ENCODE results near the gene GMDS.

The GMDS gene

GRCh38 chr6:2235777-2236495 is 9.5 kb downstream of the GMDS start:
- no peaks in the 10 kb centered on the region for H3K27me3 ChIP-seq (ENCODE audit: control insufficient read depth in 1 of 2, insufficient read depth in 2 of 2, low read length in 2 of 2)
- H3K4me3 ChIP-seq (ENCODE audit: low read depth in 1 of 2, low read length in 2 of 2): no peak overlapping the region
- no peak overlapping the region for H3K9ac ChIP-seq (ENCODE audit: low read length)
- no peak overlapping the region for H3K27ac ChIP-seq (ENCODE audit: low read depth, low read length)
- H3K4me1 ChIP-seq (ENCODE audit: insufficient read depth, low read length): no peaks in the 10 kb centered on the region
- H3K36me3 ChIP-seq (ENCODE audit: insufficient read depth, low read length): no peaks in the 10 kb centered on the region
- no peaks in the 10 kb centered on the region for H3K9me3 ChIP-seq (ENCODE audit: low read length)

- no peaks in the 10 kb centered on the region for H3K27me3 ChIP-seq (ENCODE audit: control insufficient read depth in 1 of 2, insufficient read depth in 2 of 2, low read length in 2 of 2)
- no peak overlapping the region for H3K4me3 ChIP-seq (ENCODE audit: low read depth in 1 of 2, low read length in 2 of 2)
- H3K36me3 ChIP-seq (ENCODE audit: insufficient read depth, low read length): no peaks in the 10 kb centered on the region
- no peaks in the 10 kb centered on the region for H3K9me3 ChIP-seq (ENCODE audit: low read length)
- no peak overlapping the region for H3K27ac ChIP-seq (ENCODE audit: low read depth, low read length)
- no peaks in the 10 kb centered on the region for H3K4me1 ChIP-seq (ENCODE audit: insufficient read depth, low read length)
- H3K9ac ChIP-seq (ENCODE audit: low read length): no peak overlapping the region
Measured at GRCh38 chr6:2232445-2232844, 13.0 kb downstream of the GMDS start.

- Histone ChIP-seq H3K27me3 (ENCODE audit: control insufficient read depth in 1 of 2, insufficient read depth in 2 of 2, low read length in 2 of 2) (no peaks in the 10 kb centered on the region), H3K4me3 (ENCODE audit: low read depth in 1 of 2, low read length in 2 of 2) (no peak overlapping the region), H3K9me3 (ENCODE audit: low read length) (no peaks in the 10 kb centered on the region), H3K4me1 (ENCODE audit: insufficient read depth, low read length) (no peaks in the 10 kb centered on the region), H3K27ac (ENCODE audit: low read depth, low read length) (no peak overlapping the region), H3K36me3 (ENCODE audit: insufficient read depth, low read length) (no peaks in the 10 kb centered on the region), H3K9ac (ENCODE audit: low read length) (no peak overlapping the region)
Measured at GRCh38 chr6:2231438-2231837, 14.0 kb downstream of the GMDS start.

GRCh38 chr6:2230659-2231277 is 14.6 kb downstream of the GMDS start:
- H3K27me3 ChIP-seq (ENCODE audit: control insufficient read depth in 1 of 2, insufficient read depth in 2 of 2, low read length in 2 of 2): no peaks in the 10 kb centered on the region
- H3K36me3 ChIP-seq (ENCODE audit: insufficient read depth, low read length): no peaks in the 10 kb centered on the region
- H3K4me1 ChIP-seq (ENCODE audit: insufficient read depth, low read length): no peaks in the 10 kb centered on the region
- H3K9ac ChIP-seq (ENCODE audit: low read length): no peak overlapping the region
- no peaks in the 10 kb centered on the region for H3K9me3 ChIP-seq (ENCODE audit: low read length)
- no peak overlapping the region for H3K27ac ChIP-seq (ENCODE audit: low read depth, low read length)
- no peak overlapping the region for H3K4me3 ChIP-seq (ENCODE audit: low read depth in 1 of 2, low read length in 2 of 2)

- Histone ChIP-seq H3K27me3 (ENCODE audit: control insufficient read depth in 1 of 2, insufficient read depth in 2 of 2, low read length in 2 of 2) (no peaks in the 10 kb centered on the region), H3K27ac (ENCODE audit: low read depth, low read length) (no peak overlapping the region), H3K4me3 (ENCODE audit: low read depth in 1 of 2, low read length in 2 of 2) (no peak overlapping the region), H3K9ac (ENCODE audit: low read length) (no peak overlapping the region), H3K4me1 (ENCODE audit: insufficient read depth, low read length) (no peaks in the 10 kb centered on the region), H3K36me3 (ENCODE audit: insufficient read depth, low read length) (no peaks in the 10 kb centered on the region), H3K9me3 (ENCODE audit: low read length) (no peaks in the 10 kb centered on the region)
Measured at GRCh38 chr6:2229742-2230141, 15.7 kb downstream of the GMDS start.

- H3K9ac ChIP-seq (ENCODE audit: low read length): no peak overlapping the region
- no peak overlapping the region for H3K27ac ChIP-seq (ENCODE audit: low read depth, low read length)
- H3K9me3 ChIP-seq (ENCODE audit: low read length): no peaks in the 10 kb centered on the region
- no peak overlapping the region for H3K4me3 ChIP-seq (ENCODE audit: low read depth in 1 of 2, low read length in 2 of 2)
- no peaks in the 10 kb centered on the region for H3K36me3 ChIP-seq (ENCODE audit: insufficient read depth, low read length)
- no peaks in the 10 kb centered on the region for H3K4me1 ChIP-seq (ENCODE audit: insufficient read depth, low read length)
- H3K27me3 ChIP-seq (ENCODE audit: control insufficient read depth in 1 of 2, insufficient read depth in 2 of 2, low read length in 2 of 2): no peaks in the 10 kb centered on the region
Measured at GRCh38 chr6:2229039-2229438, 16.4 kb downstream of the GMDS start.

- no peaks in the 10 kb centered on the region for H3K9me3 ChIP-seq (ENCODE audit: low read length)
- no peaks in the 10 kb centered on the region for H3K27me3 ChIP-seq (ENCODE audit: control insufficient read depth in 1 of 2, insufficient read depth in 2 of 2, low read length in 2 of 2)
- no peak overlapping the region for H3K9ac ChIP-seq (ENCODE audit: low read length)
- no peaks in the 10 kb centered on the region for H3K4me1 ChIP-seq (ENCODE audit: insufficient read depth, low read length)
- H3K36me3 ChIP-seq (ENCODE audit: insufficient read depth, low read length): no peaks in the 10 kb centered on the region
- H3K4me3 ChIP-seq (ENCODE audit: low read depth in 1 of 2, low read length in 2 of 2): no peak overlapping the region
- H3K27ac ChIP-seq (ENCODE audit: low read depth, low read length): no peak overlapping the region
Measured at GRCh38 chr6:2228392-2228791, 17.0 kb downstream of the GMDS start.

- Histone ChIP-seq H3K4me3 (ENCODE audit: low read depth in 1 of 2, low read length in 2 of 2) (no peak overlapping the region), H3K4me1 (ENCODE audit: insufficient read depth, low read length) (no peaks in the 10 kb centered on the region), H3K36me3 (ENCODE audit: insufficient read depth, low read length) (no peaks in the 10 kb centered on the region), H3K9me3 (ENCODE audit: low read length) (no peaks in the 10 kb centered on the region), H3K9ac (ENCODE audit: low read length) (no peak overlapping the region), H3K27ac (ENCODE audit: low read depth, low read length) (no peak overlapping the region), H3K27me3 (ENCODE audit: control insufficient read depth in 1 of 2, insufficient read depth in 2 of 2, low read length in 2 of 2) (no peaks in the 10 kb centered on the region)
Measured at GRCh38 chr6:2226775-2227174, 18.6 kb downstream of the GMDS start.

- Histone ChIP-seq H3K27ac (ENCODE audit: low read depth, low read length) (no peak overlapping the region), H3K4me1 (ENCODE audit: insufficient read depth, low read length) (no peaks in the 10 kb centered on the region), H3K9me3 (ENCODE audit: low read length) (no peaks in the 10 kb centered on the region), H3K4me3 (ENCODE audit: low read depth in 1 of 2, low read length in 2 of 2) (no peak overlapping the region), H3K36me3 (ENCODE audit: insufficient read depth, low read length) (no peaks in the 10 kb centered on the region), H3K27me3 (ENCODE audit: control insufficient read depth in 1 of 2, insufficient read depth in 2 of 2, low read length in 2 of 2) (no peaks in the 10 kb centered on the region), H3K9ac (ENCODE audit: low read length) (no peak overlapping the region)
Measured at GRCh38 chr6:2225422-2226392, 19.7 kb downstream of the GMDS start.

GRCh38 chr6:2224847-2225382 is 20.5 kb downstream of the GMDS start:
- Histone ChIP-seq H3K27ac (ENCODE audit: low read depth, low read length) (no peak overlapping the region), H3K27me3 (ENCODE audit: control insufficient read depth in 1 of 2, insufficient read depth in 2 of 2, low read length in 2 of 2) (no peaks in the 10 kb centered on the region), H3K9ac (ENCODE audit: low read length) (no peak overlapping the region), H3K36me3 (ENCODE audit: insufficient read depth, low read length) (no peaks in the 10 kb centered on the region), H3K4me1 (ENCODE audit: insufficient read depth, low read length) (no peaks in the 10 kb centered on the region), H3K9me3 (ENCODE audit: low read length) (no peaks in the 10 kb centered on the region), H3K4me3 (ENCODE audit: low read depth in 1 of 2, low read length in 2 of 2) (no peak overlapping the region)

GRCh38 chr6:2222275-2222842 is 23.0 kb downstream of the GMDS start:
- H3K9ac ChIP-seq (ENCODE audit: low read length): no peak overlapping the region
- H3K27me3 ChIP-seq (ENCODE audit: control insufficient read depth in 1 of 2, insufficient read depth in 2 of 2, low read length in 2 of 2): no peaks in the 10 kb centered on the region
- no peak overlapping the region for H3K27ac ChIP-seq (ENCODE audit: low read depth, low read length)
- no peaks in the 10 kb centered on the region for H3K36me3 ChIP-seq (ENCODE audit: insufficient read depth, low read length)
- peak overlapping the region in 1 of 2 donors; percentile 9 for H3K4me3 ChIP-seq (ENCODE audit: low read depth in 1 of 2, low read length in 2 of 2)
- H3K4me1 ChIP-seq (ENCODE audit: insufficient read depth, low read length): no peaks in the 10 kb centered on the region
- no peaks in the 10 kb centered on the region for H3K9me3 ChIP-seq (ENCODE audit: low read length)

Measured in muscle layer of colon (tissue), 2 donors.